Uterus (tissue), 4 donors: ENCODE measurements around the gene ZBTB7C. TPM values are rescaled to one million over a fixed set of nuclear protein-coding genes. Genes with fewer than 3 reads are reported as not detected.

ENCODE experiments used
- DNase-seq, 2 donors: peaks; one replicate each; pipeline ENCODE4 v3.0.0-alpha.2; 2019 to 2020
- H3K27ac ChIP-seq, 2 donors: fragments of 200-600 bp; sonication (generic); 1 replicate in 1 of 2; 2 replicates in 1 of 2; pipeline ENCODE4 v1.5.1; 2016 to 2018
- H3K27me3 ChIP-seq, 2 donors: fragments of 200-600 bp; sonication (generic); one replicate each; pipeline ENCODE4 v1.5.1; 2018 to 2019; ENCODE audit warnings: control low read depth in 1 of 2
- H3K36me3 ChIP-seq, 2 donors: fragments of 200-600 bp; sonication (generic); one replicate each; pipeline ENCODE4 v1.5.1; 2019; ENCODE audit warnings: control low read depth in 1 of 2
- H3K4me1 ChIP-seq, 2 donors: fragments of 200-600 bp; sonication (generic); one replicate each; pipeline ENCODE4 v1.5.1; 2018 to 2019; ENCODE audit warnings: control low read depth in 1 of 2
- H3K4me3 ChIP-seq, 2 donors: fragments of 200-600 bp; sonication (generic); 1 replicate in 1 of 2; 2 replicates in 1 of 2; pipeline ENCODE4 v1.5.1; 2018 to 2019; ENCODE audit warnings: mild to moderate bottlenecking in 1 of 2
- H3K9me3 ChIP-seq, 2 donors: fragments of 200-600 bp; sonication (generic); one replicate each; pipeline ENCODE4 v1.5.1; 2019; ENCODE audit warnings: control low read depth in 1 of 2
- CTCF ChIP-seq, 4 experiments: fragments of 200-600 bp in 2 of 4; fragments of 450-650 bp in 2 of 4; sonication (generic) in 2 of 4; IDR thresholded peaks; one replicate each; pipeline ENCODE4 v1.5.1; 2016 to 2019; ENCODE audit warnings: antibody characterized with exemption in 4 of 4, mild to moderate bottlenecking in 2 of 4, moderate library complexity in 1 of 4
- POLR2A ChIP-seq, 2 donors: fragments of 450-650 bp; IDR thresholded peaks; one replicate each; pipeline ENCODE4 v1.6.1; 2016; ENCODE audit warnings: antibody characterized with exemption in 2 of 2, mild to moderate bottlenecking in 1 of 2, moderate library complexity in 1 of 2
- intact Hi-C: fragments of 100-400 bp; cut with DNase I; formaldehyde crosslinking; loops from one replicate; pipeline ENCODE4 v1.15.1; 2023; ENCODE audit warnings: low total_unique reads
- total RNA-seq, 4 donors: library from RNA; depleted of rRNA in 3 of 4; stranded (reverse); fragments of >200 nt in 3 of 4; gene quantifications; one replicate each; pipeline versions ENCODE4 v1.1.0 to v1.2.4, GENCODE V29; 2014 to 2023
- donor health status: DM: yes; HTN: yes; CAD: no.

ZBTB7C gene
- total RNA-seq, 4 donors from 2014 or later: 1.0 to 11.2 (median 7.9) TPM

- no peak overlapping the region for H3K27ac ChIP-seq
- no peaks in the 10 kb centered on the region for H3K9me3 ChIP-seq
- H3K4me1 ChIP-seq: no peaks in the 10 kb centered on the region
- DNase-seq: no peak
- peaks cover 0 to 4% of the 10 kb centered on the region in 2 donors for H3K27me3 ChIP-seq
- intact Hi-C loops: no loop called here
- H3K36me3 ChIP-seq: no peaks in the 10 kb centered on the region
- TF ChIP-seq CTCF (IDR thresholded peaks at IDR 0.05): no peak
- no peak for TF ChIP-seq POLR2A (IDR thresholded peaks at IDR 0.05)
- H3K4me3 ChIP-seq: no peak overlapping the region
Measured at GRCh38 chr18:48090021-48090420, 319.2 kb downstream of the ZBTB7C start.

GRCh38 chr18:48085781-48086487 is 323.2 kb downstream of the ZBTB7C start:
- no peak for TF ChIP-seq CTCF (IDR thresholded peaks at IDR 0.05)
- no peak for TF ChIP-seq POLR2A (IDR thresholded peaks at IDR 0.05)
- no peak overlapping the region for H3K27ac ChIP-seq
- H3K4me3 ChIP-seq: no peak overlapping the region
- no peaks in the 10 kb centered on the region for H3K4me1 ChIP-seq
- H3K27me3 ChIP-seq: no peaks in the 10 kb centered on the region
- no peak for DNase-seq
- intact Hi-C loops: no loop called here
- no peaks in the 10 kb centered on the region for H3K36me3 ChIP-seq
- H3K9me3 ChIP-seq: no peaks in the 10 kb centered on the region

GRCh38 chr18:48084858-48085257 is 324.3 kb downstream of the ZBTB7C start:
- no peaks in the 10 kb centered on the region for H3K9me3 ChIP-seq
- intact Hi-C loops: no loop called here
- H3K4me3 ChIP-seq: no peak overlapping the region
- no peaks in the 10 kb centered on the region for H3K36me3 ChIP-seq
- no peaks in the 10 kb centered on the region for H3K4me1 ChIP-seq
- H3K27me3 ChIP-seq: no peaks in the 10 kb centered on the region
- TF ChIP-seq CTCF (IDR thresholded peaks at IDR 0.05) (no peak), POLR2A (IDR thresholded peaks at IDR 0.05) (no peak)
- no peak overlapping the region for H3K27ac ChIP-seq
- DNase-seq: no peak

- H3K36me3 ChIP-seq: no peaks in the 10 kb centered on the region
- H3K4me1 ChIP-seq: no peaks in the 10 kb centered on the region
- H3K27ac ChIP-seq: no peak overlapping the region
- intact Hi-C loops: no loop called here
- H3K4me3 ChIP-seq: no peak overlapping the region
- H3K27me3 ChIP-seq: no peaks in the 10 kb centered on the region
- DNase-seq: no peak
- no peaks in the 10 kb centered on the region for H3K9me3 ChIP-seq
- no peak for TF ChIP-seq POLR2A (IDR thresholded peaks at IDR 0.05)
- TF ChIP-seq CTCF (IDR thresholded peaks at IDR 0.05): no peak
Measured at GRCh38 chr18:48084041-48084757, 325.0 kb downstream of the ZBTB7C start.

GRCh38 chr18:48080546-48080945 is 328.6 kb downstream of the ZBTB7C start:
- no peaks in the 10 kb centered on the region for H3K27me3 ChIP-seq
- H3K27ac ChIP-seq: no peak overlapping the region
- no peaks in the 10 kb centered on the region for H3K36me3 ChIP-seq
- no peak overlapping the region for H3K4me3 ChIP-seq
- DNase-seq: no peak
- H3K4me1 ChIP-seq: no peaks in the 10 kb centered on the region
- no peaks in the 10 kb centered on the region for H3K9me3 ChIP-seq
- no peak for TF ChIP-seq POLR2A (IDR thresholded peaks at IDR 0.05)
- no peak for TF ChIP-seq CTCF (IDR thresholded peaks at IDR 0.05)
- intact Hi-C loops: no loop called here
